HG02840 (cell line): ENCODE results near the gene SMG6.
"Not testable (repeated sequence)": the region's sequence is repeated elsewhere in the genome, so short reads cannot be mapped to it uniquely, and the experiment has no call there.

Experiments used
- ATAC-seq: cut with Tn5 transposase; IDR thresholded peaks from one replicate; pipeline ENCODE4 v1.9.1; 2021; ENCODE audit warnings: mild to moderate bottlenecking, moderate library complexity, moderate number of reproducible peaks; ENCODE audit not compliant: unreplicated experiment, low FRiP score

The SMG6 gene

GRCh38 chr17:2022647-2023240, 280.8 kb downstream of the SMG6 start:
- ATAC-seq, result no peak

GRCh38 chr17:2020721-2021120, 282.9 kb downstream of the SMG6 start:
- no peak for ATAC-seq

- ATAC-seq, result no peak
Observed at GRCh38 chr17:2019723-2020122, 283.9 kb downstream of the SMG6 start.

GRCh38 chr17:2018716-2019510, 284.7 kb downstream of the SMG6 start:
- ATAC-seq, result no peak

GRCh38 chr17:2017274-2017941, 286.2 kb downstream of the SMG6 start:
- ATAC-seq, result no peak

GRCh38 chr17:2016494-2016893, 287.1 kb downstream of the SMG6 start:
- ATAC-seq, result no peak

GRCh38 chr17:2015314-2015713, 288.3 kb downstream of the SMG6 start:
- no peak for ATAC-seq

- ATAC-seq, result no peak
Observed at GRCh38 chr17:2013994-2014317, 289.6 kb downstream of the SMG6 start.

GRCh38 chr17:2013220-2013993, 290.2 kb downstream of the SMG6 start:
- ATAC-seq, result not testable (repeated sequence)

GRCh38 chr17:2012499-2012898, 291.1 kb downstream of the SMG6 start:
- no peak for ATAC-seq

GRCh38 chr17:2011411-2012371, 291.9 kb downstream of the SMG6 start:
- no peak for ATAC-seq
